ENCODE results near the gene TRIM14. TPM values are rescaled to one million over a fixed set of nuclear protein-coding genes. Genes with fewer than 3 reads are reported as not detected.

The TRIM14 gene
- total RNA-seq, 1 donor from 2014 or later: 9.9 TPM

GRCh38 chr9:98095401-98095800, 23.6 kb downstream of the TRIM14 start:
- TF ChIP-seq CTCF (conservative IDR thresholded peaks at IDR 0.05): no peak
- H3K36me3 Mint-ChIP-seq: no peaks in the 10 kb centered on the region
- no peak overlapping the region for H3K27ac Mint-ChIP-seq
- H3K27me3 Mint-ChIP-seq: peaks cover 3% of the 10 kb centered on the region
- H3K4me1 Mint-ChIP-seq (ENCODE audit: unreplicated experiment): peaks cover 11% of the 10 kb centered on the region
- no peaks in the 10 kb centered on the region for H3K9me3 Mint-ChIP-seq
- H3K4me3 Mint-ChIP-seq: no peak overlapping the region
- DNase-seq (ENCODE audit: extremely low spot score, unreplicated experiment): no peak

- no peak for DNase-seq (ENCODE audit: extremely low spot score, unreplicated experiment)
- no peak for TF ChIP-seq CTCF (conservative IDR thresholded peaks at IDR 0.05)
- peaks cover 3% of the 10 kb centered on the region for H3K27me3 Mint-ChIP-seq
- H3K27ac Mint-ChIP-seq: no peak overlapping the region
- no peaks in the 10 kb centered on the region for H3K9me3 Mint-ChIP-seq
- H3K4me3 Mint-ChIP-seq: no peak overlapping the region
- peaks cover 6% of the 10 kb centered on the region for H3K4me1 Mint-ChIP-seq (ENCODE audit: unreplicated experiment)
- no peaks in the 10 kb centered on the region for H3K36me3 Mint-ChIP-seq
Measured at GRCh38 chr9:98094851-98095250, 24.2 kb downstream of the TRIM14 start.

GRCh38 chr9:98094316-98094715, 24.7 kb downstream of the TRIM14 start:
- H3K36me3 Mint-ChIP-seq: no peaks in the 10 kb centered on the region
- H3K4me3 Mint-ChIP-seq: no peak overlapping the region
- H3K9me3 Mint-ChIP-seq: no peaks in the 10 kb centered on the region
- H3K27ac Mint-ChIP-seq: no peak overlapping the region
- H3K27me3 Mint-ChIP-seq: peaks cover 3% of the 10 kb centered on the region
- H3K4me1 Mint-ChIP-seq (ENCODE audit: unreplicated experiment): peaks cover 6% of the 10 kb centered on the region
- no peak for DNase-seq (ENCODE audit: extremely low spot score, unreplicated experiment)
- TF ChIP-seq CTCF (conservative IDR thresholded peaks at IDR 0.05): no peak

DNA sequence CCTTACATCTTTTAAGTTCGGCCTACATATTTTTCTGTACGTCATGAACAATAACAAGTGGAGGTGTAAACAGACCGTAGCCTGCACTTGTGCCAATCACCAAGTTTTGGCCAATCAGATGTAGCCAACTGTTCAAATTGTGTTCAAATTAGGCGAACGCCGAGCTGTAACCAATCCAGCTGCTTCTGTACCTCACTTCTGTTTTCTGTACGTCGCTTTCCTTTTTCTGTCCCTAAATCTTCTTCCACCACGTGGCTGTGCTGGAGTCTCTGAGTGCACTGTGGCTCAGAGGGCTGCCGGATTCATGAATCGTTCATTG, 26.4 kb downstream of the TRIM14 start:
- H3K4me1 Mint-ChIP-seq (ENCODE audit: unreplicated experiment): peaks cover 3% of the 10 kb centered on the region
- no peak for DNase-seq (ENCODE audit: extremely low spot score, unreplicated experiment)
- H3K27ac Mint-ChIP-seq: no peak overlapping the region
- no peak for TF ChIP-seq CTCF (conservative IDR thresholded peaks at IDR 0.05)
- no peaks in the 10 kb centered on the region for H3K9me3 Mint-ChIP-seq
- H3K27me3 Mint-ChIP-seq: peaks cover 3% of the 10 kb centered on the region
- no peaks in the 10 kb centered on the region for H3K36me3 Mint-ChIP-seq
- H3K4me3 Mint-ChIP-seq: no peak overlapping the region

- peaks cover 2% of the 10 kb centered on the region for H3K4me1 Mint-ChIP-seq (ENCODE audit: unreplicated experiment)
- H3K27me3 Mint-ChIP-seq: peaks cover 3% of the 10 kb centered on the region
- no peak for DNase-seq (ENCODE audit: extremely low spot score, unreplicated experiment)
- H3K9me3 Mint-ChIP-seq: no peaks in the 10 kb centered on the region
- no peak overlapping the region for H3K27ac Mint-ChIP-seq
- no peak for TF ChIP-seq CTCF (conservative IDR thresholded peaks at IDR 0.05)
- H3K36me3 Mint-ChIP-seq: peaks cover 2% of the 10 kb centered on the region
- no peak overlapping the region for H3K4me3 Mint-ChIP-seq
Measured at GRCh38 chr9:98091735-98092612, 27.0 kb downstream of the TRIM14 start.

All from type B pancreatic cell (in vitro differentiated cells).